Measurements from ENCODE around the gene PRPF38B. TPM values are rescaled to one million over a fixed set of nuclear protein-coding genes. Genes with fewer than 3 reads are reported as not detected.

Gene PRPF38B
- total RNA-seq, 1 donor from 2014 or later: 25.3 TPM

DNA sequence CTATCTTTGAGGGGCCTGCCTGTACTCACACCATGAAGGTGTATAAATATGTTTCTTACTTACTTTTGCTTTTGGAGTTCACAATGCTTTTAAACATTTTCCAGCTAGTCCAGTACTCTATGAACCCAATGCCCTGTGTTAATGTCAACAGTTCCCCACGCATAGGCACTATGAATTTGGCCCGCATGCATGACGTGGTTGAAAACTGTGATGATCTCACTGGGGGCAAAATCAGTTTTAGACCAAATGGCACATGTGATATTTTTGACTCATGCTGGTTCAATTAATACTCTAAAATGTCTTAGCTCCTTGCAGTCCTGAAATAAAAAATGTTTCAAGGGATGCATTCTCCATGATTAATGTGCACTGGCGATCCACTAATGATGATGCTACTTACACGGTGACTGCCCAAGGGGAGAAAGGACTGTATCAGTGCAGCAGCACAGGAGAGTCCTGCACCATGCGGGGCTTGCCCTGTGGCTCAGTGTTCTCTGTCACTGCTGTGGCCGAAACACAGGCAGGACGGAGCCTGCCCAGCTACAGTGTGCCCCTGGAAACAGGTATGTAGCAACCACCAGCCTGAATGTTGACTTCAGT lies 36.3 kb downstream of the PRPF38B start:
- H3K4me3 Mint-ChIP-seq (ENCODE audit: unreplicated experiment): no peak overlapping the region
- no peak overlapping the region for H3K27ac Mint-ChIP-seq (ENCODE audit: unreplicated experiment)
- H3K9me3 Mint-ChIP-seq (ENCODE audit: low read depth): no peaks in the 10 kb centered on the region
- no peaks in the 10 kb centered on the region for H3K36me3 Mint-ChIP-seq (ENCODE audit: low read depth)
- no peak for DNase-seq (ENCODE audit: low spot score)
- H3K27me3 Mint-ChIP-seq (ENCODE audit: low read depth): no peaks in the 10 kb centered on the region
- TF ChIP-seq, protein P1, sequence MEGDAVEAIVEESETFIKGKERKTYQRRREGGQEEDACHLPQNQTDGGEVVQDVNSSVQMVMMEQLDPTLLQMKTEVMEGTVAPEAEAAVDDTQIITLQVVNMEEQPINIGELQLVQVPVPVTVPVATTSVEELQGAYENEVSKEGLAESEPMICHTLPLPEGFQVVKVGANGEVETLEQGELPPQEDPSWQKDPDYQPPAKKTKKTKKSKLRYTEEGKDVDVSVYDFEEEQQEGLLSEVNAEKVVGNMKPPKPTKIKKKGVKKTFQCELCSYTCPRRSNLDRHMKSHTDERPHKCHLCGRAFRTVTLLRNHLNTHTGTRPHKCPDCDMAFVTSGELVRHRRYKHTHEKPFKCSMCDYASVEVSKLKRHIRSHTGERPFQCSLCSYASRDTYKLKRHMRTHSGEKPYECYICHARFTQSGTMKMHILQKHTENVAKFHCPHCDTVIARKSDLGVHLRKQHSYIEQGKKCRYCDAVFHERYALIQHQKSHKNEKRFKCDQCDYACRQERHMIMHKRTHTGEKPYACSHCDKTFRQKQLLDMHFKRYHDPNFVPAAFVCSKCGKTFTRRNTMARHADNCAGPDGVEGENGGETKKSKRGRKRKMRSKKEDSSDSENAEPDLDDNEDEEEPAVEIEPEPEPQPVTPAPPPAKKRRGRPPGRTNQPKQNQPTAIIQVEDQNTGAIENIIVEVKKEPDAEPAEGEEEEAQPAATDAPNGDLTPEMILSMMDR (IDR thresholded peaks at IDR 0.05): no peak
- peaks cover 4% of the 10 kb centered on the region for H3K4me1 Mint-ChIP-seq (ENCODE audit: low read depth)

DNA sequence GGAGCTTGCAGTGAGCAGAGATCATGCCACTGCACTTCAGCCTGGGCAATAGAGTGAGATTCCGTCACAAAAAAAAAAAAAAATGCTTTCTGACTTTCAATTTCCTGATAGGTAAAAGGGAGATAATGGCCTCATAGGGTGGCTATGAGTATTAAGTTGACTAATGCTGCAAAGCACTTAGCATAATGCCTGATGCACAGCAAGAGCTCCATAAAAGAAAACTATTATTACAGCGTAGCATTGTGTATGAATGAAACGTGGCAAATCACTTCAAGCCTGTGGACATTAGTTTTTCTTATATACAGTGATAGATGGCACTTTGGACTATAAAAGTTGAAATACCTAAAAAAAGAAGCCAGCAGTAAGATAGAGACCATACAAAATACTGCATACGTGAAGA lies 37.4 kb downstream of the PRPF38B start:
- Mint-ChIP-seq H3K36me3 (ENCODE audit: low read depth) (no peaks in the 10 kb centered on the region), H3K27me3 (ENCODE audit: low read depth) (no peaks in the 10 kb centered on the region), H3K4me1 (ENCODE audit: low read depth) (peaks cover 3% of the 10 kb centered on the region), H3K27ac (ENCODE audit: unreplicated experiment) (no peak overlapping the region), H3K9me3 (ENCODE audit: low read depth) (no peaks in the 10 kb centered on the region), H3K4me3 (ENCODE audit: unreplicated experiment) (no peak overlapping the region)
- TF ChIP-seq, protein P1 (IDR thresholded peaks at IDR 0.05): no peak
- no peak for DNase-seq (ENCODE audit: low spot score)

DNA sequence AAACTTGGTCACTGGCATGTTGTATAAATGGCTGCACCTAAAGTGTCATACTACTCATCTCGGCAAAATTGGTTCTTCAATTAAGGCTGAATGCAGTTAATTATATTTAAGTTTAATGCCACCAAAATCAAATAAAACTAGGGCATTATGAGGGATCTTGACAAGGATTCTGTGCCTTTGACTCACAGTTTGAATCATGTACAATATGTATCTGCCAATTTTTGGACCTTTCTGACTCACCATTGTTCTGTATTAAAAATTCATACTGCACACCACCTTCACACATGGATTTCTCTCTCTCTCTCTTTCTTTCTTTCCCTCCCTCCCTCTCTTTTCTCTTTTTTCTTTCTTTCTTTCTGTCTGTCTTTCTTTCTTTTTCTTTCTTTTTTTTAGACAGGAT lies 40.3 kb downstream of the PRPF38B start:
- no peak overlapping the region for H3K27ac Mint-ChIP-seq (ENCODE audit: unreplicated experiment)
- H3K9me3 Mint-ChIP-seq (ENCODE audit: low read depth): no peaks in the 10 kb centered on the region
- no peak overlapping the region for H3K4me3 Mint-ChIP-seq (ENCODE audit: unreplicated experiment)
- peaks cover 3% of the 10 kb centered on the region for H3K4me1 Mint-ChIP-seq (ENCODE audit: low read depth)
- DNase-seq (ENCODE audit: low spot score): no peak
- TF ChIP-seq, protein P1 (IDR thresholded peaks at IDR 0.05): no peak
- H3K36me3 Mint-ChIP-seq (ENCODE audit: low read depth): no peaks in the 10 kb centered on the region
- H3K27me3 Mint-ChIP-seq (ENCODE audit: low read depth): peaks cover 7% of the 10 kb centered on the region

DNA sequence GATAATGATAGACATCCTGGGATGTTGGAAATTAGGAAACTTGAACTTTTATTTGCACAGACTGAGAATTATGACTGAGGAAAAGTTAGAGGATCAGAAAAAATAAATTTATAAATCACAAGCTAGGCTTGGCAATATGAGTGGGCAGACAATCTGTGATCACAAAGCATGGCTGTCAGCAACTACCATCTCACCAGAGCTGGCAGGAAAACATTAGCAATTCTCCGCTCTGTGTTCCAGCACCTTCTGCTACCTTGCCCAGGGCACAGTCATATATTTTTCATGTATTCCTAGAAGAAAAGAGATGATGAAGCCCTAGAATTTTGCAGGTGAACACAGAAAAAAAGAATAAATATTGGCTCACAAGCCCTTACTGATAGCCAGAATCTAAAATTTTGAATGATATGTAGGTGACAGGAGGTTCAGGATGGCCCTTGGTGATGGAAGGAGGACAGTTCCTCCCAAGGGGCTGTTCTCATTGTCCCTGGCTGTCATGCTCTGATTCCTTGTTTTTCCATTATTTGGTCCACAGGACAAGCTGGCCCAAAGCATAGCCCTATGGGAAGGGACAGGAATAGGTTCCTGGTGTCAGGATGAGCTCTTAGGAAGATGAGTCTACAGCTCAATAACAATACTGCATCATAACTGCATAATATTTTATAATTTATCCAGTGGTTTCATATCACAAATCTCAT lies 42.2 kb downstream of the PRPF38B start:
- Mint-ChIP-seq H3K27me3 (ENCODE audit: low read depth) (peaks cover 7% of the 10 kb centered on the region), H3K4me1 (ENCODE audit: low read depth) (peaks cover 3% of the 10 kb centered on the region), H3K4me3 (ENCODE audit: unreplicated experiment) (no peak overlapping the region), H3K9me3 (ENCODE audit: low read depth) (no peaks in the 10 kb centered on the region), H3K27ac (ENCODE audit: unreplicated experiment) (no peak overlapping the region), H3K36me3 (ENCODE audit: low read depth) (no peaks in the 10 kb centered on the region)
- DNase-seq (ENCODE audit: low spot score): no peak
- TF ChIP-seq, protein P1 (IDR thresholded peaks at IDR 0.05): no peak

DNA sequence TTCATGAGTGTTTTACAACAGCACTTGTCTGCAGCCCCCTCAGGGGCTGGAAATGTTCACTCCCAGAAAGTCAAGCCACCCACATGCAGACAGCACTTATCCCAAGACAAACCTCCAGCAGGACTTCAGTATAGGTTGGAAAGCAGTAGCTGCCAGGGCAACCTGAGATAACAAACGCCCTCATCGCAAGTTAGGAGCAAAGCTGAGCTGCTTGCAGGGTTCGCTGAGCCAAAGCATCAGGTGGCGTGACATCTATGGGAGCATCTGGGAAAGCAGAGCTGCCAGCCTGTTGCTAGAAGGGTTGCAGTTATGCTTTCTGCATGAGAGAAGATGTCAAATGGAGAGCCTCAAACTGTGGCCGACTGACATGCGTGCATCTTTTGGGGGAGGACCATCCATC lies 50.1 kb downstream of the PRPF38B start:
- Mint-ChIP-seq H3K36me3 (ENCODE audit: low read depth) (no peaks in the 10 kb centered on the region), H3K4me1 (ENCODE audit: low read depth) (peaks cover 3% of the 10 kb centered on the region), H3K27ac (ENCODE audit: unreplicated experiment) (no peak overlapping the region), H3K4me3 (ENCODE audit: unreplicated experiment) (no peak overlapping the region), H3K9me3 (ENCODE audit: low read depth) (no peaks in the 10 kb centered on the region), H3K27me3 (ENCODE audit: low read depth) (no peaks in the 10 kb centered on the region)
- TF ChIP-seq, protein P1 (IDR thresholded peaks at IDR 0.05): no peak
- DNase-seq (ENCODE audit: low spot score): no peak
